ENCODE results near the gene CDC45. TPM values are rescaled to one million over a fixed set of nuclear protein-coding genes. Genes with fewer than 3 reads are reported as not detected.
"Not testable (repeated sequence)": the region's sequence is repeated elsewhere in the genome, so short reads cannot be mapped to it uniquely, and the experiment has no call there.

The CDC45 gene
- total and polyA plus RNA-seq, 4 experiments from 2014 or later = 0.53 to 0.64 (median 0.57) TPM; not detected in 1

GRCh38 chr22:19543970-19544708, 64.4 kb downstream of the CDC45 start:
- Mint-ChIP-seq H3K27ac (peak overlapping the region in 1 of 7 donors; percentile 4), H3K9me3 (no peaks in the 10 kb centered on the region), H3K4me1 (no peaks in the 10 kb centered on the region), H3K4me3 (no peak overlapping the region), H3K27me3 (peaks cover 1 to 3% of the 10 kb centered on the region in 2 donors), H3K36me3 (no peaks in the 10 kb centered on the region)
- Histone ChIP-seq H3K4me3 (ENCODE audit: low read length in 2 of 2) (no peak overlapping the region), H3K27ac (ENCODE audit: low read depth, low read length) (no peak overlapping the region), H3K36me3 (ENCODE audit: insufficient read depth, low read length) (no peaks in the 10 kb centered on the region), H3K4me1 (ENCODE audit: insufficient read depth, low read length) (no peaks in the 10 kb centered on the region), H3K9me3 (ENCODE audit: control insufficient read depth in 1 of 2, low read length in 2 of 2) (no peaks in the 10 kb centered on the region), H3K27me3 (ENCODE audit: insufficient read depth, low read length) (no peaks in the 10 kb centered on the region)
- intact Hi-C loops (cut with micrococcal nuclease) = loop anchor here (10.0 kb wide), 1 partner anchor 51 kb away; no protein-coding TSS in a partner anchor
- no peak for DNase-seq
- CTCF ChIA-PET (ENCODE audit: partially characterized antibody) = no interaction called here
- POLR2A ChIA-PET (ENCODE audit: partially characterized antibody) = no interaction called here

- Histone ChIP-seq H3K4me1 (ENCODE audit: insufficient read depth, low read length) (no peaks in the 10 kb centered on the region), H3K36me3 (ENCODE audit: insufficient read depth, low read length) (no peaks in the 10 kb centered on the region), H3K27me3 (ENCODE audit: insufficient read depth, low read length) (no peaks in the 10 kb centered on the region), H3K9me3 (ENCODE audit: control insufficient read depth in 1 of 2, low read length in 2 of 2) (no peaks in the 10 kb centered on the region), H3K4me3 (ENCODE audit: low read length in 2 of 2) (no peak overlapping the region), H3K27ac (ENCODE audit: low read depth, low read length) (no peak overlapping the region)
- CTCF ChIA-PET (ENCODE audit: partially characterized antibody) = no interaction called here
- no peak for DNase-seq
- no peak overlapping the region for H3K4me3 Mint-ChIP-seq
- H3K36me3 Mint-ChIP-seq = no peaks in the 10 kb centered on the region
- intact Hi-C loops (cut with micrococcal nuclease) = loop anchor here (10.0 kb wide), 1 partner anchor 49 kb away; no protein-coding TSS in a partner anchor
- no peaks in the 10 kb centered on the region for H3K4me1 Mint-ChIP-seq
- no peaks in the 10 kb centered on the region for H3K9me3 Mint-ChIP-seq
- POLR2A ChIA-PET (ENCODE audit: partially characterized antibody) = no interaction called here
- peaks cover 1 to 3% of the 10 kb centered on the region in 2 donors for H3K27me3 Mint-ChIP-seq
- H3K27ac Mint-ChIP-seq = no peak overlapping the region
Observed at GRCh38 chr22:19545935-19546207, 66.2 kb downstream of the CDC45 start.

- no peak for DNase-seq
- no peaks in the 10 kb centered on the region for H3K9me3 ChIP-seq (ENCODE audit: control insufficient read depth in 1 of 2, low read length in 2 of 2)
- intact Hi-C loops (cut with micrococcal nuclease) = loop anchor here (10.0 kb wide), 1 partner anchor 48 kb away; no protein-coding TSS in a partner anchor
- H3K4me3 Mint-ChIP-seq = no peak overlapping the region
- no peaks in the 10 kb centered on the region for H3K9me3 Mint-ChIP-seq
- CTCF ChIA-PET (ENCODE audit: partially characterized antibody) = no interaction called here
- H3K27me3 Mint-ChIP-seq = peaks cover 0 to 3% of the 10 kb centered on the region in 2 donors
- no peaks in the 10 kb centered on the region for H3K36me3 ChIP-seq (ENCODE audit: insufficient read depth, low read length)
- no peaks in the 10 kb centered on the region for H3K27me3 ChIP-seq (ENCODE audit: insufficient read depth, low read length)
- H3K4me1 ChIP-seq (ENCODE audit: insufficient read depth, low read length) = no peaks in the 10 kb centered on the region
- H3K4me3 ChIP-seq (ENCODE audit: low read length in 2 of 2) = no peak overlapping the region
- no peak overlapping the region for H3K27ac ChIP-seq (ENCODE audit: low read depth, low read length)
- no peaks in the 10 kb centered on the region for H3K36me3 Mint-ChIP-seq
- POLR2A ChIA-PET (ENCODE audit: partially characterized antibody) = no interaction called here
- H3K27ac Mint-ChIP-seq = no peak overlapping the region
- H3K4me1 Mint-ChIP-seq = no peaks in the 10 kb centered on the region
Observed at GRCh38 chr22:19546680-19547079, 67.0 kb downstream of the CDC45 start.

- no peak for DNase-seq
- ChIA-PET POLR2A (ENCODE audit: partially characterized antibody) (no interaction called here), CTCF (ENCODE audit: partially characterized antibody) (no interaction called here)
- Mint-ChIP-seq H3K9me3 (peaks cover 0 to 3% (median under 1%) of the 10 kb centered on the region in 8 donors), H3K4me3 (no peak overlapping the region), H3K27ac (no peak overlapping the region), H3K27me3 (peaks cover 0 to 3% of the 10 kb centered on the region in 2 donors), H3K4me1 (no peaks in the 10 kb centered on the region), H3K36me3 (no peaks in the 10 kb centered on the region)
- Histone ChIP-seq H3K27me3 (ENCODE audit: insufficient read depth, low read length) (no peaks in the 10 kb centered on the region), H3K27ac (ENCODE audit: low read depth, low read length) (no peak overlapping the region), H3K36me3 (ENCODE audit: insufficient read depth, low read length) (no peaks in the 10 kb centered on the region), H3K4me3 (ENCODE audit: low read length in 2 of 2) (no peak overlapping the region), H3K4me1 (ENCODE audit: insufficient read depth, low read length) (no peaks in the 10 kb centered on the region), H3K9me3 (ENCODE audit: control insufficient read depth in 1 of 2, low read length in 2 of 2) (no peaks in the 10 kb centered on the region)
- intact Hi-C loops (cut with micrococcal nuclease) = loop anchor here (10.0 kb wide), 1 partner anchor 47 kb away; no protein-coding TSS in a partner anchor
Observed at GRCh38 chr22:19547620-19548019, 67.9 kb downstream of the CDC45 start.

GRCh38 chr22:19548427-19548826, 68.7 kb downstream of the CDC45 start:
- H3K4me1 Mint-ChIP-seq; POLR2A ChIA-PET (ENCODE audit: partially characterized antibody); H3K4me3 Mint-ChIP-seq; H3K27me3 ChIP-seq (ENCODE audit: insufficient read depth, low read length); H3K27ac ChIP-seq (ENCODE audit: low read depth, low read length); H3K4me1 ChIP-seq (ENCODE audit: insufficient read depth, low read length); H3K27me3 Mint-ChIP-seq; H3K27ac Mint-ChIP-seq; H3K36me3 ChIP-seq (ENCODE audit: insufficient read depth, low read length); H3K4me3 ChIP-seq (ENCODE audit: low read length in 2 of 2); H3K36me3 Mint-ChIP-seq; CTCF ChIA-PET (ENCODE audit: partially characterized antibody); H3K9me3 ChIP-seq (ENCODE audit: control insufficient read depth in 1 of 2, low read length in 2 of 2); DNase-seq; H3K9me3 Mint-ChIP-seq: not testable (repeated sequence)
- intact Hi-C loops (cut with micrococcal nuclease) = loop anchor here (10.0 kb wide), 1 partner anchor 46 kb away; no protein-coding TSS in a partner anchor

- H3K4me1 ChIP-seq (ENCODE audit: insufficient read depth, low read length) = no peaks in the 10 kb centered on the region
- H3K27me3 Mint-ChIP-seq = peaks cover 0 to 3% of the 10 kb centered on the region in 2 donors
- POLR2A ChIA-PET (ENCODE audit: partially characterized antibody) = no interaction called here
- no peak overlapping the region for H3K27ac Mint-ChIP-seq
- no peak overlapping the region for H3K27ac ChIP-seq (ENCODE audit: low read depth, low read length)
- H3K36me3 ChIP-seq (ENCODE audit: insufficient read depth, low read length) = no peaks in the 10 kb centered on the region
- CTCF ChIA-PET (ENCODE audit: partially characterized antibody) = no interaction called here
- peaks cover 0 to 10% (median 1%) of the 10 kb centered on the region in 8 donors for H3K9me3 Mint-ChIP-seq
- H3K9me3 ChIP-seq (ENCODE audit: control insufficient read depth in 1 of 2, low read length in 2 of 2) = peaks cover 0 to 3% of the 10 kb centered on the region in 2 donors
- no peaks in the 10 kb centered on the region for H3K4me1 Mint-ChIP-seq
- H3K36me3 Mint-ChIP-seq = no peaks in the 10 kb centered on the region
- no peak overlapping the region for H3K4me3 Mint-ChIP-seq
- intact Hi-C loops (cut with micrococcal nuclease) = loop anchor here (10.0 kb wide), 1 partner anchor 46 kb away; no protein-coding TSS in a partner anchor
- H3K4me3 ChIP-seq (ENCODE audit: low read length in 2 of 2) = no peak overlapping the region
- H3K27me3 ChIP-seq (ENCODE audit: insufficient read depth, low read length) = no peaks in the 10 kb centered on the region
- no peak for DNase-seq
Observed at GRCh38 chr22:19548964-19549363, 69.2 kb downstream of the CDC45 start.

GRCh38 chr22:19549428-19549827, 69.7 kb downstream of the CDC45 start:
- POLR2A ChIA-PET (ENCODE audit: partially characterized antibody) = no interaction called here
- peaks cover 3% of the 10 kb centered on the region in 2 donors for H3K27me3 Mint-ChIP-seq
- CTCF ChIA-PET (ENCODE audit: partially characterized antibody) = no interaction called here
- no peaks in the 10 kb centered on the region for H3K27me3 ChIP-seq (ENCODE audit: insufficient read depth, low read length)
- DNase-seq = no peak
- no peak overlapping the region for H3K4me3 Mint-ChIP-seq
- no peaks in the 10 kb centered on the region for H3K36me3 ChIP-seq (ENCODE audit: insufficient read depth, low read length)
- H3K4me3 ChIP-seq (ENCODE audit: low read length in 2 of 2) = no peak overlapping the region
- intact Hi-C loops (cut with micrococcal nuclease) = loop anchor here (10.0 kb wide), 1 partner anchor 45 kb away; no protein-coding TSS in a partner anchor
- H3K9me3 ChIP-seq (ENCODE audit: control insufficient read depth in 1 of 2, low read length in 2 of 2) = peaks cover 0 to 3% of the 10 kb centered on the region in 2 donors
- H3K27ac Mint-ChIP-seq = no peak overlapping the region
- peaks cover 0 to 13% (median 2%) of the 10 kb centered on the region in 8 donors for H3K9me3 Mint-ChIP-seq
- no peak overlapping the region for H3K27ac ChIP-seq (ENCODE audit: low read depth, low read length)
- H3K4me1 ChIP-seq (ENCODE audit: insufficient read depth, low read length) = no peaks in the 10 kb centered on the region
- no peaks in the 10 kb centered on the region for H3K36me3 Mint-ChIP-seq
- H3K4me1 Mint-ChIP-seq = no peaks in the 10 kb centered on the region
